GM12864 (cell line): ENCODE data around the gene ZNF160.
A peak's percentile ranks its signal among the peaks of the same experiment; 100 is the strongest.
"Not testable (repeated sequence)": the region's sequence is repeated elsewhere in the genome, so short reads cannot be mapped to it uniquely, and the experiment has no call there.

Source experiments
- DNase-seq: peaks from one replicate; pipeline ENCODE4 v3.0.0-alpha.2; 2011; ENCODE audit warnings: low read depth
- H3K4me3 ChIP-seq: 2 replicates; pipeline ENCODE4 v1.5.1; 2011; ENCODE audit warnings: mild to moderate bottlenecking, low read depth, low read length, control low read depth
- TF ChIP-seq, protein P1 (sequence below): IDR thresholded peaks from 2 replicates; pipeline ENCODE4 v1.5.1; 2011; ENCODE audit warnings: low read depth, mild to moderate bottlenecking, moderate library complexity, low read length, control low read depth, inconsistent platforms; ENCODE audit errors: missing control alignments

Gene ZNF160

GRCh38 chr19:53131085-53131590 is 27.9 kb upstream of the ZNF160 start:
- no peak overlapping the region for H3K4me3 ChIP-seq
- TF ChIP-seq, protein P1, sequence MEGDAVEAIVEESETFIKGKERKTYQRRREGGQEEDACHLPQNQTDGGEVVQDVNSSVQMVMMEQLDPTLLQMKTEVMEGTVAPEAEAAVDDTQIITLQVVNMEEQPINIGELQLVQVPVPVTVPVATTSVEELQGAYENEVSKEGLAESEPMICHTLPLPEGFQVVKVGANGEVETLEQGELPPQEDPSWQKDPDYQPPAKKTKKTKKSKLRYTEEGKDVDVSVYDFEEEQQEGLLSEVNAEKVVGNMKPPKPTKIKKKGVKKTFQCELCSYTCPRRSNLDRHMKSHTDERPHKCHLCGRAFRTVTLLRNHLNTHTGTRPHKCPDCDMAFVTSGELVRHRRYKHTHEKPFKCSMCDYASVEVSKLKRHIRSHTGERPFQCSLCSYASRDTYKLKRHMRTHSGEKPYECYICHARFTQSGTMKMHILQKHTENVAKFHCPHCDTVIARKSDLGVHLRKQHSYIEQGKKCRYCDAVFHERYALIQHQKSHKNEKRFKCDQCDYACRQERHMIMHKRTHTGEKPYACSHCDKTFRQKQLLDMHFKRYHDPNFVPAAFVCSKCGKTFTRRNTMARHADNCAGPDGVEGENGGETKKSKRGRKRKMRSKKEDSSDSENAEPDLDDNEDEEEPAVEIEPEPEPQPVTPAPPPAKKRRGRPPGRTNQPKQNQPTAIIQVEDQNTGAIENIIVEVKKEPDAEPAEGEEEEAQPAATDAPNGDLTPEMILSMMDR: no peak
- no peak for DNase-seq

DNA sequence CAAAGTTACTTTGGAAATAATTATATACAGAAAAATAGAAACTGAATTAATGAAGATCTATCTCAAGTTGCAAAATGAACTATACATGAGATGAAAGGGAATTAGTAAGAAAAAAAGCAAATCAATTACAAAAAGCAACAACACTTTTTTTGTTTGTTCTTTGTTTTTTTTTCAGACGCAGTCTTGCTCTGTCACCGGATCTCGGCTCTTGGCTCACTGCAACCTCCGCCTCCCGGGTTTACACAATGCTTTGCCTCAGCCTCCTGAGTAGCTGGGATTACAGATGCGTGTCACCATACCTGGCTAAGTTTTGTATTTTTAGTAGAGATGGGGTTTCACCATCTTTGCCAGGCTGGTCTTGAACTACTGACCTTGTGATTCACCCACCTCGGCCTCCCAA is 27.3 kb upstream of the ZNF160 start:
- no peak overlapping the region for H3K4me3 ChIP-seq
- TF ChIP-seq, protein P1: no peak
- DNase-seq: no peak

- H3K4me3 ChIP-seq, DNase-seq: not testable (repeated sequence)
Measured at GRCh38 chr19:53126733-53127526, 23.7 kb upstream of the ZNF160 start.

DNA sequence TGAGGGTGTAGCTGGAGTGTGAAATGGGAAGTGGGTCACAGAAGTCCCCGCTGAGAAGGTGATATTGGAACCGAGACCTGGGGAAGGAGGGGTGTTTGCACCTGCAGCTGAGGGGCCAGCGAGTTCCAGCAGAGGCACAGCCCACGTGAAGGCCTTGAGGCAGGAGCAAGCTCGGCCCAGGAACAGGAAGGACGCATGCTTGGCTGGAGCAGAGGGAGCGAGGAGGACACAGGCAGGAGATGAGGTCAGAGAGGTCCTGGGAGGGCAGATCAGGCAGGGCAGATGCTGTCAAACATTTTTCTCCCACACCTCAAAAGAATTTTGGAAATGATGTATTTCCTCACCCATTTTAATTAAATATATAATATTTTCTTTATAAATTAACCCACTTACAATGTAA is 20.2 kb upstream of the ZNF160 start:
- TF ChIP-seq, protein P1: no peak
- no peak overlapping the region for H3K4me3 ChIP-seq
- no peak for DNase-seq

DNA sequence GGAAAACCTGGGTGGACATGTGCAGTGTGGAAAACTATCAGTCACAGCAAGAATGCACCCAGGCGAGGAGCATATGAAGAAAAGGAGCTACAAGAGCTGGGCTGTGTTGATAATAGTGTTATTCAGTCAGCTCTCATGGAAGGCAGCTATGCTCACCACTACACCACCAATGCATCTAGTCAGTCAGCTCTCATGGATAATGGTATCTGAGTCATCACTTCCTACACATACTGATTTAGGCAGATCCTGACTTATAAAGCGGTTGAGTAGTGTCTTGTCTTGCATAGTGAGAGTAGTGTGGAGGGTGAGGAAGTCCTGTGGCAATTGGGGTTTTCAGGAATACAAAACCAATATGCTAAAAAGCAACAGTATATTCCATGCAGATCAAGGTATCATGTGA is 9.1 kb upstream of the ZNF160 start:
- TF ChIP-seq, protein P1: no peak
- no peak for DNase-seq
- no peak overlapping the region for H3K4me3 ChIP-seq

GRCh38 chr19:53109527-53109926 is 6.3 kb upstream of the ZNF160 start:
- TF ChIP-seq, protein P1: no peak
- no peak for DNase-seq
- H3K4me3 ChIP-seq: no peak overlapping the region

- peak overlapping the region; percentile 85 for H3K4me3 ChIP-seq
- DNase-seq: no peak
- TF ChIP-seq, protein P1: no peak
Measured at GRCh38 chr19:53102756-53103233, 427 bp downstream of the ZNF160 start.
